WTC11 (cell line): ENCODE results near the gene SFT2D1.

Experiments
- CTCF ChIP-seq: fragments of 200-600 bp; IDR thresholded peaks from 2 replicates; pipeline ENCODE4 v1.8.0; 2022; ENCODE audit warnings: antibody characterized with exemption
- FOXJ3 ChIP-seq: sonication (generic); formaldehyde crosslinking; IDR thresholded peaks from 2 replicates; pipeline ENCODE4 v1.9.0; 2021; ENCODE audit warnings: missing genetic modification reagents, mild to moderate bottlenecking, borderline replicate concordance
- GABPB1 ChIP-seq: sonication (generic); formaldehyde crosslinking; IDR thresholded peaks from 2 replicates; pipeline ENCODE4 v1.8.1; 2023; ENCODE audit warnings: mild to moderate bottlenecking, missing genetic modification reagents

GRCh38 chr6:166346449-166346848 lies 4.1 kb upstream of the SFT2D1 start:
- no peak for TF ChIP-seq CTCF
- no peak for TF ChIP-seq FOXJ3 (CRISPR knock-in tag)
- no peak for TF ChIP-seq GABPB1 (CRISPR knock-in tag)
